HG03103 (cell line): ENCODE results near the gene DIS3L2.
"Not testable (repeated sequence)": the region's sequence is repeated elsewhere in the genome, so short reads cannot be mapped to it uniquely, and the experiment has no call there.

Experiments
- ATAC-seq: cut with Tn5 transposase; IDR thresholded peaks from one replicate; pipeline ENCODE4 v1.9.1; 2021; ENCODE audit warnings: low read depth; ENCODE audit not compliant: unreplicated experiment

The DIS3L2 gene

DNA sequence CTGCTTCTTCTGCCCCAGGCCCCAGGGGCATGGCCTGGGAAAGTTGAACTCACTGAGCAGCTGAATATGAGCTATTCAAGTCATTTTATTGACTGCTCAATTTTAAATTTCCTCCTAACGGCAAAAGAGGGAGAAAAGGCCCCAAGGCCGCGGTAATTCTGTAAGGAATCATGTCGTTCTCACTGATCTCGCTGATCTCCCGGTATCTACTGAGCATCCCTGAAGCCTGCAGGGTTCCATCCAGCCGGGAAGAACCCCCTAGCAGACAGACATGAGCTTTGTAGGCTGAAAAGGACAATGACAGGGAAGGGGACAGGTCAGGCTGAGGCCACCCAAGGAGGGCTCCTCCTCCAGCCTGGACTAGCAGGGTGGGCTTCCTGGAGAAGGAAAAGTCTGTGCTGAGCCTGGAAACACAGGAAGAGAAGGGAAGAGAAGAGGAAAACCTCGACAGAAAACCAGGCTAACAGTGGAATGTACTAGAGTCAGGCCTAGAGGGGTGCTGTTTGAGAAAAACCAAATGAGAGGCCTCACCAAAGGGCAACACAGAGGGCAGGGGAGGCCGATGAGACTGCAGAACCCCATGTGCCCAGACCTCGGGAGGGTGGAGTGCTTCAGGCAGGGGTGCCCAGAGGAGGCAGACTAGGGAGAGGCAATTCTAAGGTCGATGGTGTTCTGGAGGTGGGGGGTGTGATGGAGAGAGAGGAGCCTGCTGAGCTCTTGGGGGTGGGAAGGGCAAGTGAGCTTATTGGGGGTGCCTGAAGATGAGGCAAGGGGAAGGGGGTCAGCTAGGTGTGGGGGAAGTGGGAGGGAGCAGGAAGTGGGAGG lies 32.4 kb upstream of the DIS3L2 start:
- ATAC-seq, result no peak

DNA sequence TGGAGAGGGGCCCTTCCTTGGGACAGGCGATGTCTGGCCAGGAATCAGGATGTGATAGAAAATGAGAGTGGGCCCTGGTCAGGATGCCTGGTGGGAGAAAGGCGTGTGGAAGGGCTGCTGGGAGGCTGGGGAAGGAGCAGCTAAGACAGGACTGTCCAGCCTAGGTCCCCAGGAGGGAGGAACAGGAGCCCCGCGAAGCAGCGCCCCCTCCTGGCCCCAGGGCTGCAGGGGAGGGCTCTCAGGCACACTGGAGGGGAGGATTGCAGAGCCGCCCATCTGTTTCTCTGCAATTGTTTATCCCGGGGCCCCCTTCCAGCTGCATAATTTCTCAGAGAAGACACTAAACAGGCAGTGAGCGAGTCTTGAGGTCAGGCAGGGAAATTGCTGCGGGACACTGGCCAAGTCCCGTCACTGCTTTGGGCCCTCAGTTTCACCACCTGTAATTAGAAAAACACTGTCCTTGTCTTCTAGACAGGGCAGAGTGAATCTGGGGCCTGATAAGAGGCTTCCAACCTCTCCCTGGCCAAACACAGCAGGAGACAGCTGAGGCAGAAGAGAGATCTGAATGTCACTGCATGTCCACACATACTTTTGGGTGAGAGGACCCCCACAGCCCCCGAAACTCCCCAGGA lies 31.4 kb upstream of the DIS3L2 start:
- ATAC-seq, result no peak

DNA sequence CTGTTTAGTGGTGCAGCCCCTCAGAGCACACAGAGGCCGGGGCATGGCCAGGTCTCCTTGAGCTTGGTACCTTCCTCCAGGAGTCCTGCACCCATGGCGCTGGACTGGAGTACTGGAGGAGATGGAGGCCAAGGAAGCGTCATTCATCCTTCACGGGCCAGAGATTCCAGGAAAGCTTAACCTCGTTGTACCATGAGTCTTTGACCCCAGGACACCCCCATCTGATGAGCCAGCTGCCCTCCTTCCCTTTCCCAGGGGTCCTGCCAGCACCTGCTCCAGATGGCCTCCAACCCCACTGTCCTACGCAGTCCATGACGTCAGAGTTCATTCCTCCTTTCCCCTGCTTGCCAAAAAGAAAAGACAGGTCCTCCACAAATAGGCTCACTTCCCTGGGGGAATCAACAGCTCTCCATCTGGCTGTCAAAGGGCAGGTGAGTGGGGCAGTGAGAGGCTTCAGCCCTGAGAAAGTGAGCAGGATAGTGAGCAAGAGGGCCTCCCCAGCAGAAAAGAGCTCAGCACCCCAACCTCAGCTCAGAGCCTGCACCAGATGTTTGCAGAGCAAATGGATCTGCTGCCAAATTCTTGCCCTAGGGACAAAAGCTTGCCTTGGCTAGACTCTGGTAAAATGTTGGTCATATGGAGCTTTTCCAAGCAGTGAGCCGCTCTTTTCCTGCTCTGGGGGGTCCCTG lies 30.8 kb upstream of the DIS3L2 start:
- no peak for ATAC-seq

DNA sequence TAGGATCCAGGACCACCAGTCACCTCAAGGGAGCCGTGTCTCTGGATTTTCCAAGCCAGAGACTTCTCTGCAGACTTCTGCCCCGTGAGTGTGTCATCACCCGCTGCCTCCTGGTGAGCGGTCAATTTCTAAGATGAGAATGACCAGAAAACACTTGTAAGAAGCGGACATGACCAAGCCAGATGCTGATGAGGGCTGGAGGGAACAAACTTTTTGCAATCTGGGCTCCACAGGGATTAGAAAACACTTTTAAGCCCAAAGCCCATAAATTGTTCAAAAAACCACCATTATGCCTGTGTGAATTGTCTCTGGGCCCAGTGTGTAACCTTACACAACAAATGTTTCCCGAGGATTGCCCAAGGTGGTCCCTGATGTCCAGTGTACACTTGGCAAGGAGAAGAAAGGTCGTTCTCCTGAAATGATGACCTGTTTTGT lies 30.0 kb upstream of the DIS3L2 start:
- no peak for ATAC-seq

DNA sequence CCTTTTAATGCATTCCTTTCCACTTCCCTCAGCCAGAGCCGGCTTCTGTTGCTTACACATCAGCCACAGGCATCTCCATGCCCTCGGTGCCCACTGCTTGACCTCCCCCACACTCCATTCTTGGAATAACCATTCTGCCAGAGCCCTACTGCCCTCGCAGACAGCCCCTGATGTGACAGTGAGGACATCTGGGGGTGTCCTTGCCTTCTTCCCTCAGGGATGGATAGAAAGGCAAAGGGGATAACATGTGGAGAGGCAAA lies 28.9 kb upstream of the DIS3L2 start:
- ATAC-seq, result no peak

DNA sequence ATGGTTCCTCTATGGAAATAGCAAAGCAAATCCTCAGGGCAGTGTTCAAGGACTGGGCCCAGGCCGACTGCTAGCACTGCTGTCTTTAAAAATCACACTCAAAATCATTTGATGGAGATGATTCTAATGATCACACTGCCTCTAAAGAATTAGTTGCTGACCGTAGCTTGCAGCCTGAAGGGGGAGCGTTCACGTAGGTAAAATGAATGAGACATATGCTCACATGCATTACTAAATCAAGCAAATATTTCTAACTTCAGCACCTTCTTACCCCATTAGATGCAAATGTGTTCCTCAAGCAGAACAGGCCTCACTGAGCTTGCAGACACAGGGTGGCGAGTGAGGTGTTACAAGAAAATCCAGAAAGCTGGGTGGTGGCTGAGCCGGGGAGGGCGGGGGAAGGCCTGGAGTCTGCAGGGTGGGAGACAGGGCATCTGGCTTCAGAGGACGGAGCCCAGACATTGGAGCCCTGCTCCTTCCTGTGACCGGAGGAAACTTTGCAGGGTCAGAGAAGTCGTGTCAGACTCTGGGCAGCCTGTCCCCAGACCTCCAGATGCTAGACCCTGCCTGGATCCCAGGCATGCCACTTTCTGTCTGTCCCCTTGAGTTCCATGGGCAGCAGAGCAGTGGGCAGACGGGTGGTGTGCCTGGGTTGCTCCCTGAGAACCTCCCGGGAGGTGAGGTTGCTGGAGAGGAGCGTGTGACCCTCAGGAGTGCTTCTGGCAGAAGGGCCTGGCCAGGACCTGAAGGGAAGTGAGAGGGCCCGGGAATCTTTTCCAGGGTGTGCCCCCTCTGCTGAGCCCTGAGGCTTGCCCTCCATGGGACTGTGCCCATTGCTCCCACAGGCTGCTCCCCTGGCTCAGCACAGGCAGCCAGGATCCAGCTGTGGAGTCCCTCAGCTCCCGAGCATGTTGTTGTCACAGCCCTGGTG lies 28.3 kb upstream of the DIS3L2 start:
- no peak for ATAC-seq

DNA sequence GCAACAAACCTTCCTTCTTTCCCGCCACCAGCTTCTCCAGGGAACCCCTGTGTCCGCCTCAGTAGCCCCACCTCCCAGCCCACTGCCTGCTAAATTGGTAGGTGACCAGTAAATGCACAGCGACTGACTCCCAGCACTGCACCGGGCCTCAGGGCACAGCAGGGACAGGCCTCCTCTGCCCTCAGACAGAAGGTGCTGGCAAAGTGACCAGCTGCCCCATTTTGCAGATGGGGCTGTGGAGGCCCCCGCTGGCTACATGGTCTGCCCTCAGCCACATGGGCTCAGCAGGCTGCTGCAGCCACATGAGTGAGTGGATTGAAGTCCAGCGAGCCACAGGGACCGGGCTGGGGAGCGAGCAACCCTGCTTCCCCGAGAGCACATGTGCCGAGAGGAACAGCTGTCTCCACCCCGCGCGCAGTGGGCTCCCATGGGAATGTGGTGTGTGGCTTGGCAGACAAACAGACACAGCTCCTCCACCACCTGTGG lies 27.6 kb upstream of the DIS3L2 start:
- ATAC-seq, result no peak

DNA sequence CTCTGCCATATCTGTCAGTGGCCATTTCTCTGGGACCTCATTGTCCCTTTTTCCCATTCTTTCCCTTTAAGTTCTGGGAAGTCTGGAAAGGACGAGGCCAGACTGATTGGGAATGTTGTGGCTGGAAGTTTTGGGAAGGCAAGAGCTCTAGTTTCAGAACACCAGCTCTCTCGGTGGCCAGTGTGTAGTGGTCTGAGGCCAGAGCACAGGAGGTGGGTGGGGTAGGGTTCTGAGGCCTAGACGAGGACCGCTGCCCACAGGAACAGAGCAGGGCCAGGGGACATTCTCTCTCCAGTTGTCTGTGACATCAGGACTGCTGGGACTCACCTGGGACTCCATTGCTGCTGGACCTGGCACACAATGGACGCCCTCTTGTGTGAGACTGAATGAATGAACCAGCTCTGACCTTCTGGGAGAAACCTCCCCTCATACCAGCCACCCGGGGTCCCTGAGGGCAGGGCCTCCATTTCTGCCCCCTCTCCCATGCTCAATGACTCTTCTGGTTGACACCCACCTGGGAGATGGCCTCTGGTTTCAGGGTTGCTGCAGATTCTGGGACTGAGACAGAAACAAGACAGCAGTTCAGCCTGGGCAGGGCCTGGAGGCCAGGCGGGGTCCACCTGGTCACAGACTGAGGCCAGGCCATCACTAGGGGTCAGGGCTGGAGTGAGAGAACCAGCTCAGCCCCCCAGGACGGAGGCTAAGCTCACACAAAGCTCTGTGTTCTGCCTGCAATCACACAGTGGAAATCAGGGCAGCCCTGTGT lies 26.9 kb upstream of the DIS3L2 start:
- ATAC-seq, result no peak

DNA sequence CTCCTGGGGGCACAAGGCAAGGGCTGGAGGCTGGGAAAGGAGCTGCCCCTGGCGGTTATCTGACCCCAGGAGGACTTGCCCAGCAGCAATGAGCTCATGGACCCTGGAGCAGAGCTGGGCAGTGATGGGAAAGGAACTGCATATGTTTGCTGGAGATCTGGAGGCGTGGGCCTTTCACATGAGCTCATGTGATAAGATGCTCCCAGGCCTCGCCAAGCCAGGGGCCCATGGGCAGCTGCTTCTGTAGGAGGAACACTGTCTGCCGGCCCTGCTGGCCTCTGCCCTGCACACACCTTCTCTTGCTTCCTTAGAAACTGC lies 26.3 kb upstream of the DIS3L2 start:
- no peak for ATAC-seq

DNA sequence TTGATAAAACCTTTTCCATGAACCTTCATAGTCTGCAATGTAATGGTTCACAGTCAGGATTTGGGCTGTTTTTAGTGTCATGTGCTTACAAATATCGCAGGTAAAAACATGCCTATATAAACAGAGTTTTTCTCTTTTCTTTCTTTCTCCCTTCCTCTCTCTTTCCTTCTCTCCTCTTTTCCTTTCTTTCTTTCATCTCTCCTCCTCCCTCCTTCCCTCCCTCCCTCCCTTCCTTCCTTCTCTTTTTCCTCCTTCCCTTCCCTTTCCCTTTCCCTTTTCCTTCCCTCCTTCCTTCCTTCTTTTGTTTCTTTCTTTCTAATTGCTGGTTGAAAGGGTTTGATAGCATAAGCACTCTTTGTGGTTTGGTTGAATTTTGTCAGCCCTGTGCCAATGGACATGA lies 25.7 kb upstream of the DIS3L2 start:
- no peak for ATAC-seq

DNA sequence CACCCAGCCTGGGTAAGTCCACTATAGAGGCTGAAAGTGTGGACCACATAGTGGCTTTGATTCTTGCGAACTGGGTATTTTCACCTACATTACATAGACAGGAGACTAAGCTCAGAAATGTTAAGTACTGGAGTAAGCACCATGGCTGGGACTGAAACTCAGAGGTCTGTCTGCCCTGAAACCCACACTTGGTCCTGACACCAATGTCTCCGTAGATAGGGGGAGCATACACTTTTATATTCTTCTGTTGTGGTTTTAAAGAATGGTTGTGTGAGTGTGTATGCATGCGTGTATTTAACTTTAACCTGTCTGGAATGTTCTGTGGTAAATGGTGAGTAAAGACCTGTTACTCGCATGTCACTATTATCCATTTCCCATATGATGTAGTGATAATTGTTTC lies 25.0 kb upstream of the DIS3L2 start:
- ATAC-seq, result no peak

DNA sequence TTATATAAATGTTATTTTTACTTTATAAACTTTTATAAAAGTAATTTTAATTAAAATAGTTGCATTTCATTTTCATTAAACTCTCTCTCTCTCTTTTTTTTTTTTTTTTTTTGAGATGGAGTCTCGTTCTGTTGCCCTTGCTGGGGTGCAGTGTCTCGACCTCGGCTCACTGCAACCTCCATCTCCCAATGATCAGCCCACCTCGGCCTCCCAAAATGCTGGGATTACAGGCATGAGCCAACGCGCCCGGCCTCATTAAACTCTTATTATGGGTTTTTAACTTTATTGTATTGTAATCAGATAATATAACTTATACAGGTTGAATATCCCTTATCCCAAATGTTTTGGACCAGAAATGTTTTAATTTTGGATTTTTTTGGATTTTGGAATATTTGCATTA lies 24.5 kb upstream of the DIS3L2 start:
- ATAC-seq, result no peak

DNA sequence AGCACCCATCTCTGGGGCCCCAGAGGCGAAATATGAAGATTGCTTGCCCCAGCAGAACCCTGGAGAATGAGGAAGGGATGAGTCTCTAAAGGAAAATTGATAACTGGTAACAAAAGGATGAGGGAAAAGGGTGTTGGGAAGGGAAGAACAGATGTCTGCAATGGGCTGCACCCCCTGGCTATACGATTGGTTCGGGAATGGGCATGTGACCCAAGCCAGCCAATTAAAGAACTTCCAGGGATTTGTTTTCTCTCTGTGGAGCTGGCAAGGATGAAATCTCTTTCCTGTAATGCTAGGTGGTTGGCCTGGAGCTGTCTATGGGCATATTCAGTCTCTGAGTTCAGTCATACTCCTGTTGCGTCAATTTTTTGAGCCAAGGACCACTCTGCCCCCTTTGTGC lies 22.5 kb upstream of the DIS3L2 start:
- no peak for ATAC-seq

DNA sequence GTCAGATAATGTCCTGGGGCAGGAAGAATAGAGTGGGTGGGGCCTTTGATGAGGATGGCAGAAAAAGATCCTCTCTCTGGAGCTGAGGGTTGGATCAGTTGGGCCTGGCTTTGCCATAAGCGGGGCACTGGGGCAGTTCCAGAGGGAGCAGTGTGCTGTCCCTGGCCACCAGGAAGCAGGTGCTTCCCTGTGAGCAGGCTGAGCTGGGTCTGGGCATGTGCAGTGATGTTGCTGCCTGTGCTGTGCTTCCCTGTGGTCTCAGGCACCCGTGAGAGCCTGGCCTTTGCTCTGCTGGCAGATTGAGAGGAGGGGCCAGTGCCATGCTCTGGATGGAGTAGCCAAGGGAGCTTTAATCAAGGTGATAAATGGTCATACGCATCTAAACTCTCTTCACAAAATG lies 20.7 kb upstream of the DIS3L2 start:
- ATAC-seq, result no peak

DNA sequence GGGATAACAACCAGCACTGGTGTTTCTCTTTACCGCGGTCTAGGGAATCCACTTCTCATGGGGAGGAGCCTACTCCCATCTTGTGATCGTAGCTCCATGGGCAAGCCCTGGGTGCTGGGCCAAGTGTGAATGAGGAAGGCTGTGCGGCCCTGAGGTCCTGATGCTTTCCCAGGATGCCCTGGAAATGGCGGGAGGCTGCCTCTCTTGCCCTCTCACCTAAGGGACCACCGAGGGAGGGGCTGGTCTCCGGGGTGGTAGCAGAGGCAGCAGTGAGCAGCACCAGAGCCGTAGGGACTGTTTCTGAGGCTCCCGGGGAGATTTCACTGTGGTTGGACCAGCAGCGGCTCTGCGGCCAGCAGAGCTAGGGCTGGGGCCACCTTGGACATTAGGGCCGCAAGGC lies 19.8 kb upstream of the DIS3L2 start:
- no peak for ATAC-seq

DNA sequence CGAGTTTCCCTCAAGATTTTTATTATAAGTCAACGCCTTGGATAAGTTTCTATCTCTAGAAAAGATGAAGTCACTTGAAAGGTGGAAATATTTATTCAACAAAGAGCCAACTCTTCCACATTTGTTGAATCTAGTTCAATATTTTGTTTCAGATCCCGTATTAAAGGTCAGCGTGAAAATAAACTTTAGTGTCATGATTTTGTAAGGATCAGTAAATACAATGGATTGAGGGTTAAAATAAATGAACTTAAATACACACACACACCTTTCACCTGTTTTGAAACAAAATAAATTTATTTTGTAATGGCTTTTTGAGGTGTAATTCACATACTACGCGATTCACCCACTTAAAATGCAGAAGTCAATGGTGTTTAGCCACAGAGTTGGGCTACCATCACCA lies 19.3 kb upstream of the DIS3L2 start:
- no peak for ATAC-seq

DNA sequence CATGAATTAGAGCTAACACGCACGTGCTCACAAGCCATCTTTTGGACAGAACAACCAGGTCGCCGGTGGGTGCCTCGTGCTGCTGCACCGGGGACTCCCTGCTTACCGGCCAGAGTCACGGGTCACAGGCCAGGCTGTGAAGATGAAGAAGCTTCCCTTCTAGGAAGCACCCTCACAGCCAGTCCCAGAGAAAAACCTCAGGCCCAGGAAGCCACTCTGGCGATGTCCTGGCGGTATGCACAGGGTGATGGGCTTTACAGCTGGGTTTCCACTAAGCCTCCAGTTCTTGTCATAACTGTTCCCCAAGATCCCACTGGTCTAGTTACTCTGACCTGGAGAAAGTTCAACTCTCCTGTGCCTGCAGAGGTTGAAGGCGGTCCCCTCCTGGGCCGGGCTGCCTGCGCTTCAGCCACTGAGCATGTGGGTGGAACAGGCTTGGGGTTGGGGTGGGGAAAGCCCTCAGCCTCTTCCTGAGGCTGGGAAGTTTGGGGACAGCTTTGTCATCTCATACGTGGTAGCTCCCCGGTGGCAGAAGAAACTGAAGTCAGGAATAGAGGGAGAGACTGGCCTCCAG lies 15.2 kb upstream of the DIS3L2 start:
- no peak for ATAC-seq

DNA sequence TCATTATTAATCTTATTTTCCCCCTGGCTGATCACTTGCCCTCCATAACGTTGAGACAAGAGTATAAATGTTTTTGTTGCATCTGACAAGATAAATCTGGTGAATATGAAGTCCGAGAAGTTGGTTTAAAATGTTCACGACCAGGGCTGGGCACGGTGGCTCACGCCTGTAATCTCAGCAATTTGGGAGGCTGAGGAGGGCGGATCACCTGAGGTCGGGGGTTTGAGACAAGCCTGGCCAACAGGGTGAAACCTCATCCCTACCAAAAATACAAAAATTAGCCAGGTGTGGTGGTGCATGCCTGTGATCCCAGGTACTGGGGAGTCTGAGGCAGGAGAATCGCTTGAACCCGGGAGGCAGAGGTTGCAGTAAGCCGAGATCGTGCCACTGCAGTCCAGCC lies 14.4 kb upstream of the DIS3L2 start:
- not testable (repeated sequence) for ATAC-seq

DNA sequence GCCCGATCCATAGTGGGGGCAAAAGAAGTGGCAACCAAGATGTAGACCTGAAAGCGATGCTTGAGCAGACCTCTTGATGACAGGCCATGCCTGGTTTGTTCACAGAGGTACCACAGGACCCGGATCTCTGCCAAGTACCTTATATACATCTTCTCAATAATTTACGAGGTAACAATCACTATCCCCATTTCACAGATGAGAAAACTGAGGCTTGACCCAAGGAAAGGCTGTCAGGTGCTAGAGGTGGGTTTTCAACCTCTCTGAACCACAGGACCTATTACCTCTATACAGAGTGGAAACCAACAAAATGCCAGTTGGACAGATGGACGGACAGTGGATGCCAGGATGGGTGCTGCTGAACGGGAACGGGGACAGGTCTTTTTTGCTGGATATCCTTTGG lies 13.8 kb upstream of the DIS3L2 start:
- ATAC-seq, result no peak

DNA sequence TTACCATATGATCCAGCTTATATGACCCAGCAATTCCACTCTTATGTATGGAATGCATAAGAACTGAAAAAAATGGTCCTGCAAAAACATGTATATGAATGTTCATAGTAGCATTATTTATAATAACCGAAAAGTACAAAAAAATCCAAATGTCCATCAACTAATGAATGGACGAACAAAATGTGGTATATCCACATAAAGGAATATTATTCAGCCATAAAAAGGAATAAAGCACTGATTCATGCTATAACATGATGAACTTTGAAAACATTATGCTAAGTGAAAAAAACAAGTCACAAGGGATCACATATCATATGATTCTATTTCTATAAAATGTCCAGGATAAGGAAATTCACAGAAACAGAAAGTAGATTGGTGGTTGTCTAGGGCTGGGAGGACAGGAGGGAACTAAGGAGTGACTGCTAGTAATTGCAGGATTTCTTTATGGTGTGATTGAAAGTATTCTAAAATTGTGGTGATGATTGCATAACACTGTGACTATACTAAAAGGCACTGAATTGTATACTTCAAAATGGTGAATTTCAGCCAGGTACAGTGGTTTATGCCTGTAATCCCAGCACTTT lies 10.0 kb upstream of the DIS3L2 start:
- ATAC-seq, result no peak
